Natural killer cell (primary cell): Measurements from ENCODE around the gene ASTN2. TPM values are rescaled to one million over a fixed set of nuclear protein-coding genes. Genes with fewer than 3 reads are reported as not detected.
"Not testable (repeated sequence)": the region's sequence is repeated elsewhere in the genome, so short reads cannot be mapped to it uniquely, and the experiment has no call there.

Experiments used
- ATAC-seq, 3 donors: fragments of 150-1000 bp in 2 of 3; fragments of 200-7000 bp in 1 of 3; cut with Tn5 transposase; 1 replicate in 1 of 3; 2 replicates in 2 of 3; pipeline ENCODE4 v1.10.0; 2021; ENCODE audit warnings: mild to moderate bottlenecking in 2 of 3, moderate library complexity in 2 of 3
- DNase-seq, 2 donors: peaks; one replicate each; pipeline versions ENCODE4 v3.0.0 to v3.0.0-alpha.2; 2013 to 2021; ENCODE audit warnings: mixed read lengths in 1 of 2
- H3K27ac ChIP-seq: one replicate; pipeline ENCODE4 v1.5.1; 2013; ENCODE audit warnings: mild to moderate bottlenecking, low read length
- H3K27me3 ChIP-seq: one replicate; pipeline ENCODE4 v1.6.1; 2013; ENCODE audit warnings: low read length; ENCODE audit not compliant: control insufficient read depth, insufficient read depth
- H3K36me3 ChIP-seq: one replicate; pipeline ENCODE4 v1.6.1; 2013; ENCODE audit warnings: low read length; ENCODE audit not compliant: control insufficient read depth, insufficient read depth
- H3K4me1 ChIP-seq: one replicate; pipeline ENCODE4 v1.6.1; 2013; ENCODE audit warnings: low read length; ENCODE audit not compliant: control insufficient read depth, insufficient read depth
- H3K4me3 ChIP-seq: one replicate; pipeline ENCODE4 v1.5.1; 2013; ENCODE audit warnings: low read length
- H3K9me3 ChIP-seq: one replicate; pipeline ENCODE4 v1.6.1; 2013; ENCODE audit warnings: low read length; ENCODE audit not compliant: control insufficient read depth, insufficient read depth
- H3K27ac Mint-ChIP-seq, 2 donors: one replicate each; pipeline ENCODE4 v1.8.0; 2022; ENCODE audit warnings: mild to moderate bottlenecking in 2 of 2, mixed read lengths in 2 of 2, moderate library complexity in 1 of 2
- H3K27me3 Mint-ChIP-seq, 2 donors: one replicate each; pipeline ENCODE4 v1.8.0; 2022; ENCODE audit warnings: low read depth in 2 of 2, mixed read lengths in 2 of 2
- H3K36me3 Mint-ChIP-seq: one replicate; pipeline ENCODE4 v1.8.0; 2022; ENCODE audit warnings: mixed read lengths
- H3K4me1 Mint-ChIP-seq, 2 donors: one replicate each; pipeline ENCODE4 v1.8.0; 2022; ENCODE audit warnings: mixed read lengths in 2 of 2
- H3K4me3 Mint-ChIP-seq: one replicate; pipeline ENCODE4 v1.8.0; 2022; ENCODE audit warnings: mild to moderate bottlenecking, moderate library complexity, mixed read lengths
- H3K9me3 Mint-ChIP-seq, 2 donors: one replicate each; pipeline ENCODE4 v1.8.0; 2022; ENCODE audit warnings: mixed read lengths in 2 of 2
- WGBS: methylation state at CpG from one replicate; pipeline ENCODE4 v1.1.7; 2013; ENCODE audit warnings: missing lambda C conversion rate; ENCODE audit not compliant: insufficient coverage; 5-methylcytosine and 5-hydroxymethylcytosine counted together
- intact Hi-C: fragments of 100-400 bp; cut with micrococcal nuclease; formaldehyde crosslinking; loops from one replicate; pipeline ENCODE4 v1.14.2; 2022
- total RNA-seq, 4 donors: library from RNA; stranded (reverse); fragments of 120-200 nt in 1 of 4; gene quantifications; one replicate each; pipeline versions ENCODE4 v1.2.3 to v1.2.4, GENCODE V29; 2013 to 2022
- TF ChIP-seq, protein P1 (sequence below): fragments of 200-600 bp; IDR thresholded peaks from one replicate; pipeline ENCODE4 v1.8.0; 2022; ENCODE audit warnings: antibody characterized with exemption

Gene ASTN2
- total RNA-seq, 3 donors from 2014 or later (not counting 1 experiment from before 2014, with no cell fraction given): 3.0 to 3.5 (median 3.2) TPM

DNA sequence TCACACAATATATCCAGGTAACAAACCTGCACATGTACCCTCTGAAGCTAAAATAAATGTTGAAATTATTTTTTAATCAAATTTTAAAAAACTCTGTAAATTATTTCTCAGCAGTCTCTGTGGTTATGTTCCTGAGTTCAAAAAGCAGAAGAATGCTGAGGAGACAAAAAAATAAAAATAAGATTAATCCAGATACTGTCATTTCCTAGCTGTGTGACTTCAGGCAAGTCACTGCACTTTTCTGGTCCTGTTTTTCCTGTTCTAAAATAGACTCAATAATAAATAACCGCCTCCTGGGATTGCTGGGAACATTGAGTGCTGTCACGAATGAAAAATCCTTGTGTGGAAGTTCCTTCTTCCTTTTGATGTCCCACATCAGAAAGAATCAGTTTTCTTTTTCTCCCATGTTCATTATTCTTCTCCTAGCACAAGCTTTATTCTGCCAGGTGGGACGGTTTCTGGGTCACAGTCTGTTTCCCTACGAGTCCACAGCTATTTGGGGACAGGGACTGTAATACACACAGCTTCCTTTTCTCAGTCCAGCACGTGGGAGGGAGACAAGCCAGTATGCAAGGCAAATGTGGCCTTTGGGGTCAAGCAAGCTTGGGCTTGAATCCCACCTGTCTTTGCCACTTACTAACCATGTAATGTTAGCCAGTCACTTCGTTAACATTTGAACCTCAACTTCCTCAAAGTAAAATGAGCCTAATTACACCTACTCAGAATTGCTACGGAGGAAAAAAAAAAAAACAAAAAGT lies 570.8 kb downstream of the ASTN2 start:
- Mint-ChIP-seq H3K27me3 (no peaks in the 10 kb centered on the region), H3K4me3 (no peak overlapping the region), H3K27ac (no peak overlapping the region), H3K9me3 (no peaks in the 10 kb centered on the region), H3K36me3 (no peaks in the 10 kb centered on the region), H3K4me1 (no peaks in the 10 kb centered on the region)
- no peak overlapping the region for H3K27ac ChIP-seq
- DNase-seq (no peak), ATAC-seq (no peak)
- intact Hi-C loops: no loop called here
- H3K4me3 ChIP-seq: no peak overlapping the region
- TF ChIP-seq, protein P1, sequence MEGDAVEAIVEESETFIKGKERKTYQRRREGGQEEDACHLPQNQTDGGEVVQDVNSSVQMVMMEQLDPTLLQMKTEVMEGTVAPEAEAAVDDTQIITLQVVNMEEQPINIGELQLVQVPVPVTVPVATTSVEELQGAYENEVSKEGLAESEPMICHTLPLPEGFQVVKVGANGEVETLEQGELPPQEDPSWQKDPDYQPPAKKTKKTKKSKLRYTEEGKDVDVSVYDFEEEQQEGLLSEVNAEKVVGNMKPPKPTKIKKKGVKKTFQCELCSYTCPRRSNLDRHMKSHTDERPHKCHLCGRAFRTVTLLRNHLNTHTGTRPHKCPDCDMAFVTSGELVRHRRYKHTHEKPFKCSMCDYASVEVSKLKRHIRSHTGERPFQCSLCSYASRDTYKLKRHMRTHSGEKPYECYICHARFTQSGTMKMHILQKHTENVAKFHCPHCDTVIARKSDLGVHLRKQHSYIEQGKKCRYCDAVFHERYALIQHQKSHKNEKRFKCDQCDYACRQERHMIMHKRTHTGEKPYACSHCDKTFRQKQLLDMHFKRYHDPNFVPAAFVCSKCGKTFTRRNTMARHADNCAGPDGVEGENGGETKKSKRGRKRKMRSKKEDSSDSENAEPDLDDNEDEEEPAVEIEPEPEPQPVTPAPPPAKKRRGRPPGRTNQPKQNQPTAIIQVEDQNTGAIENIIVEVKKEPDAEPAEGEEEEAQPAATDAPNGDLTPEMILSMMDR: no peak
- H3K4me1 ChIP-seq: no peaks in the 10 kb centered on the region
- H3K9me3 ChIP-seq: no peaks in the 10 kb centered on the region
- no peaks in the 10 kb centered on the region for H3K27me3 ChIP-seq
- 65% methylated on average over 7 of the region's 7 CpGs for WGBS
- H3K36me3 ChIP-seq: no peaks in the 10 kb centered on the region

DNA sequence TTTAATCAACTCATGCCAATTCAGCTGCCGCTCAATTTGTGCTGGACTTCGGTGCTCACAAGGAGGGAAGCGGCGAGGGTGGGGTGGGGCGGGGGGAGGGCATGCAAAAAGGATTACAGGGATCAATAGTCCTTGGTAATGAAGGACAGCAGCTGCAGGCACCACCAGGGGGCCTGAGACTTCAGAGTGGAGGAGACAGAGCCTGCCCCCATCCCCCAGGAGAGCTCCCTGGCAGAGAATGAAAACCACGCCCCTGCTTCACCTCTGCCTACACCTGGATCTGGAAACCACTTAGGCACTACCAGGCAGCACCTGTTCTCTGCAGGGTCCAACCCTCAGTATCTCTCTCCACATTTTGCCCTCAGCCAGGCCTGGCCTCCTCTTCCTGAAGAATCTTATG lies 572.2 kb downstream of the ASTN2 start:
- no peak overlapping the region for H3K4me3 ChIP-seq
- H3K4me1 ChIP-seq: no peaks in the 10 kb centered on the region
- Mint-ChIP-seq H3K4me3 (no peak overlapping the region), H3K27me3 (no peaks in the 10 kb centered on the region), H3K4me1 (no peaks in the 10 kb centered on the region), H3K27ac (no peak overlapping the region), H3K36me3 (no peaks in the 10 kb centered on the region), H3K9me3 (no peaks in the 10 kb centered on the region)
- intact Hi-C loops: no loop called here
- ATAC-seq (no peak), DNase-seq (no peak)
- no peaks in the 10 kb centered on the region for H3K27me3 ChIP-seq
- WGBS: 84% methylated on average over 6 of the region's 6 CpGs
- no peak overlapping the region for H3K27ac ChIP-seq
- no peaks in the 10 kb centered on the region for H3K9me3 ChIP-seq
- TF ChIP-seq, protein P1: no peak
- no peaks in the 10 kb centered on the region for H3K36me3 ChIP-seq

DNA sequence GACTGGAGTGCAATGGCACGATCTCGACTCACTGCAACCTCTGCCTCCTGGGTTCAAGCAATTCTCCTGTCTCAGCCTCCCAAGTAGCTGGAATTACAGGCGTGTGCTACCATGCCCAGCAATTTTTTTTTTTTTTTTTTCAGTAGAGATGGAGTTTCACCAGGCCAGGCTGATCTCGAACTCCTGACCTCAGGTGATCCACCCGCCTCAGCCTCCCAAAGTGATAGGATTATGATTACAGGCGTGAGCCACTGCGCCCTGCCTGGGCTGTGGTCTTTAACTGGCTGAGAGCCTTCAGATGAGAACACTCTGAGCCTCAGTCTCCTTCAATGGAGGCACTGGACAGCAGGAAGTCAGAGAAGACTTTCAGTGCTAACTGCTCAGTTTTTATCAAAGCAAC lies 576.4 kb downstream of the ASTN2 start:
- H3K4me1 Mint-ChIP-seq, H3K27me3 Mint-ChIP-seq, H3K36me3 ChIP-seq, H3K27ac ChIP-seq, H3K4me3 Mint-ChIP-seq, H3K27ac Mint-ChIP-seq, H3K27me3 ChIP-seq, DNase-seq, H3K9me3 ChIP-seq, H3K4me1 ChIP-seq, ATAC-seq, H3K36me3 Mint-ChIP-seq, H3K9me3 Mint-ChIP-seq, H3K4me3 ChIP-seq, intact Hi-C loops: not testable (repeated sequence)
- WGBS: 92% methylated on average over 6 of the region's 7 CpGs

DNA sequence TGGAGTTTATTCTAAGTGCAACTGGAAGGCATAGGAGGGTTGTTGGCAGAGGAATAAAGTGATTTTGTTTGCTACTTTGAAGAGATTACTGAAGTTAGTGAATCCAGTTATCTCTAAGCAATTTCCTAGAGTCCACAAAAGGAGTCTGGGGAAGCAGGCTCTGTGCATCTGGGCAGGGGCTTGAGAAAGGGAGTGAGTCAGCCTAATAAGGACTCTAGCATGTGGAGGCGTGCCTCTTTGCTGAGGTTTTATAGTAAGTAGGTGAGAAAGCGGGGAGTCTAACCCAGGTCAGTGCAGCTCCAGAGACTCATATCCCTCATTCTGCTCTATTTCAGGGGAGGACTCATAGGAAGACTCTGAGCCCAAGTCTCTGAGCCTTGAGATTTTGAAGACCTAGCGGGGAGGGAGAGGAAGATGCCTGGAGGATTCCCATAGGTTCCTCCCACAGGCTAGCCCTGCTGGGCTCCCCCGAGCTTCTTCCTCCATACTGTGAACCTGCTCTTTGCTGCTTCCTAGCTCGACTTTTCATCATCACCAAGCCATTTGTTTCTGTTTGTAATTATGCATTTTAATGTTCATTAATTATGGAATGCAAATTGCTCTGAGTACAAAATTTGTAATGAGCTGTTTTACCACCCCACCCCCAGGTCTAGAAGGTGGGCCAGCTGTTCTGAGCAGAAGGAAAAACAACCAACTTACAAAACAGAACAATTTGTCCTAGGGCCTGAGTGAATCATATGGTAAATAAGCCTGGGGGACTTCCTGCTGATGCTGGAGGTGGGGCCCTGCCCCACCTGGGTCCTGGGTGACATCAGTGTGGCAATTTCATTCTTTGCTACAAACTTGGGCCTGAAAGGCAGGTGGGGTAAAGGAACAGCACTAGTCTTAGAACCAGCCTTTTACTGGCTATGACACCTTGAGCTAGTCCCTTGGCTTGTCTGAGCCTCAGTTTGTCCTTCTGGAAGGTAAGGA lies 577.6 kb downstream of the ASTN2 start:
- Histone ChIP-seq H3K4me3 (no peak overlapping the region), H3K27ac (no peak overlapping the region), H3K27me3 (no peaks in the 10 kb centered on the region), H3K4me1 (no peaks in the 10 kb centered on the region), H3K9me3 (no peaks in the 10 kb centered on the region), H3K36me3 (no peaks in the 10 kb centered on the region)
- Mint-ChIP-seq H3K9me3 (peaks cover 0 to 2% of the 10 kb centered on the region in 2 donors), H3K27ac (no peak overlapping the region), H3K27me3 (no peaks in the 10 kb centered on the region), H3K4me1 (no peaks in the 10 kb centered on the region), H3K36me3 (no peaks in the 10 kb centered on the region), H3K4me3 (no peak overlapping the region)
- intact Hi-C loops: no loop called here
- ATAC-seq: no peak
- TF ChIP-seq, protein P1: no peak
- 100% methylated on average over 1 of the region's 5 CpGs for whole genome bisulfite sequencing
- DNase-seq: no peak

DNA sequence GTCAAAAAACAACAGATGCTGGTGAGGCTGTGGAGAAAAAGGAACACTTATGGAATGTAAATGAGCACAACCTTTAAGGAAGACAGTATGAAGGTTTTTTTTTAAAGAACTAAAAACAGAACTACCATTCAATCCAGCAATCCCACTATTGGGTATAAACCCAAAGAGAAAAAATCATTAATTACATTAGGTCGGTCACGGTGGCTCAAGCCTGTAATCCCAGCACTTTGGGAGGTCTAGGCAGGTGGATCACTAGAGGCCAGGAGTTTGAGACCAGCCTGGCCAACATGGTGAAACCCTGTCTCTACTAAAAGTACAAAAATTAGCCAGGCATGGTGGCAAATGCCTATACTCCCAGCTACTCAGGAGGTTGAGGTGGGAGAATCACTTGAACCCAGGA lies 584.5 kb downstream of the ASTN2 start:
- 100% methylated on average over 2 of the region's 2 CpGs for WGBS
- H3K27me3 Mint-ChIP-seq, H3K36me3 Mint-ChIP-seq, ATAC-seq, H3K4me3 Mint-ChIP-seq, H3K36me3 ChIP-seq, H3K9me3 ChIP-seq, H3K9me3 Mint-ChIP-seq, DNase-seq, H3K4me1 Mint-ChIP-seq, intact Hi-C loops, H3K4me1 ChIP-seq, H3K27ac ChIP-seq, H3K27ac Mint-ChIP-seq, H3K27me3 ChIP-seq, H3K4me3 ChIP-seq: not testable (repeated sequence)
